GM21515 (cell line): Measurements from ENCODE around the gene DLG3.
"Not testable (repeated sequence)": the region's sequence is repeated elsewhere in the genome, so short reads cannot be mapped to it uniquely, and the experiment has no call there.

Source experiments
- ATAC-seq: cut with Tn5 transposase; IDR thresholded peaks from one replicate; pipeline ENCODE4 v1.9.1; 2021; ENCODE audit not compliant: unreplicated experiment

The DLG3 gene

GRCh38 chrX:70509078-70509477, 64.4 kb downstream of the DLG3 start:
- no peak for ATAC-seq

GRCh38 chrX:70515270-70515669, 70.6 kb downstream of the DLG3 start:
- ATAC-seq: not testable (repeated sequence)

- ATAC-seq: not testable (repeated sequence)
Observed at GRCh38 chrX:70515692-70516091, 71.1 kb downstream of the DLG3 start.

DNA sequence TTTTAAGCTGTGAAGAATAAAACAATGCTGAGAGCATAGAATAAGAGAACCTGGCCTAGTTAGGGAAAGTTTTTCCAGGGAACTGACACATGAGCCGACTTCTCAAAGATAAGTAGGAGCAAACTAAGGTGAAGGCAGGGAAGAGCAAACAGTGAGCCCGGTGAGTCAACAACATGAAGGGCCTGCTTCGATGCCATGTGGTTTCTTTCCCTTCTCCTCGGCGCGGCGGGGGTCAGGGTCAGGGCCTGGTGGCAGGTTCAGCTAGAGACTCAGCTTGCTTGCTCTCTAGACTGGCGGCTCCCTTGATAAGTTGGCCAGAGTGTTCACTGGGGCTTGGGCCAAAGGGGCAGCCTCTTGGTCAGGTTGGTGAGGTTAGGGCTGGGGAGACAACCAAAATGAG, 81.1 kb downstream of the DLG3 start:
- ATAC-seq: no peak

DNA sequence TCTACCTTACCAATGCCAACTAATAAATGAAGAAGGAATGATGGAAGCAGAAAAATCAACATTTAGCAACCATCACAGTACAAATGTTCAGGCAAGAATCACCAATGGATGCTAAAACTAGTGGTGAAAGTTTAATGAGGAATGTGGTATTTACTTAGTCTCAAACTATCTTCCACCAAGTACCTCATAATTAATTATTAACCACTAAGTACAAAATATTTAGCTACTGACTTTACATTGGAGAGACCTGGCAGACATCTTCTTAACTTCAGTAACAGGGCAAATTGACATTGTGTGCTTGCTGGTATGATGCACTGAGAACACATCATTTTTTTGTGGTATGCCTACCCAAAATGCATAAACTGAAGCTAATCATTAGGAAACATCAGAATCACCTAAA, 82.4 kb downstream of the DLG3 start:
- no peak for ATAC-seq

DNA sequence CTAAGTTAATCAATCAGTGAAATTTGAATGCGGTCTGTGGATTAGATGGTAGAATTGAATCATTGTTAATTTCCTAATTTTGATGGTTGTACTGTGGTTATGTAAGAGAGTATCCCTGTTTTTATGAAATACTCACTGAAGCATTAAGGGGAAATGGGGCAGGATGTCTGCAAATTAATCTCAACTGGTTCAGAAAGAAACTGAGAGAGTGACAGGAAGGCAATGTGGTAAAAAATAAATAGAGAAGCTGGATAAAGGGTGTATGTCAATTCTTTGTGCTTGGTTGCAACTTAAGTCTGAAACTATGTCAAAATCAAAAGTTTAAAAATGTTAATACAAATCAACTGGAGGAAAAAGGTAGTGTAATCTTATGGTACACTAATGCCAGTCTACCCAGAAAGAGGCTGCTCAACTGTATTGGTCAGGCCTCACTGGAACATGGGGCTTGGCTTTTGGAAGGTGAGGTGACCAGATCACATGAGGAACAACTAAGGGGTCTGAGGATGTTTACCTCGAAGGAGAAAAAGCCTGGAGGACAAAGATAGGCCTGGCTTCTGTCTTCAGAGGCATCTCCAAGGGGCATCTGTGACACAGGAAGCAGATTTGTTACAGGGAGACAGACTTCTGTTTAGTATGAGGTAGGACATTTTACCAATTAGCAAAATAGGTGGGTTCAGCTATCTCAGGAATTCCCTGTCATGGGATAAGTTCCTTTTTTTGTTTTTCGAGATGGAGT, 83.1 kb downstream of the DLG3 start:
- ATAC-seq: no peak

DNA sequence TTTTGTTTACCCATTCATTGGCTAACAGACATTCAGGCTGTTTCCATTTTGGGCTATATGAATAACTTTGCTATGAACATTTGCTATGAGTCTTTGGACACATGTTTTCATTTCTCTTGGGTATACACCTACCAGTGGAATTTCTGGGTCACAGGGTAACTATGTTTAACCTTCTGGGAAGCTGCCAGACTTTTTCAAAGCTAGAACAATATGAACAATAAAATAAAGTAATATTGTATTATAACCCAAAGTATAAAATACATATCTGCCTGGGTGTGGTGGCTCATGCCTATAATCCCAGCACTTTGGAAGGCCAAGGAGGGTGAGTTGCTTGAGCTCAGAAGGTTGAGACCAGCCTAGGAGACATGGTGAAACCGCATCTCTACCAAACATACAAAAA, 90.6 kb downstream of the DLG3 start:
- no peak for ATAC-seq

GRCh38 chrX:70549429-70549828, 104.8 kb downstream of the DLG3 start:
- ATAC-seq: no peak

DNA sequence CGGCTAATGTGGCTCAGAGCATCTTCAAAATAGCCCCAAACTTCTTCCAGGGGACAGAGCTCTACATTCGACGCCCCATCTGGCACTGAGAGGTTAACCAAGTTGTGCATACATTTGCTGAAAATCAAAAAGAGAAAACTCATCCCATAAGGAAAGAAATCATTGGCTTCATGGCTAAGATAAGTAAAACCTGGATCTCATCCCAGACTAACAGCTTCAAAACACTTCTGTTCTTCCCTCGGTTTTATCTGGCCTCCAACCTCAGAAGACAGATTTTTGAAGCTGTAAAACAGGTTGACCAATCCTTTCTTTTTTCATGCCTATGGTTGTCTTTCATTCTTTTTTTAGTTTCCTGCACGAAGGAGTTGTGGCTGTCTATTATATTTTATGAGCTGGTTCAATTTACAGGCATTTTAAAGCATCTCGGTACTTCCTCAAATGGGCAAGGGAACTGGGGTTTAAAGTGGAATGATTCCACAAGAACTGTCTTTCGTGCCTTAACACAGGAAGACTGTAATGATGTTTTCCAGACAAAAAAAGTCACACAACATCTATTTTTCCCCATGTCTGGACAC, 107.6 kb downstream of the DLG3 start:
- ATAC-seq: no peak

GRCh38 chrX:70553516-70553915, 108.9 kb downstream of the DLG3 start:
- ATAC-seq: no peak

DNA sequence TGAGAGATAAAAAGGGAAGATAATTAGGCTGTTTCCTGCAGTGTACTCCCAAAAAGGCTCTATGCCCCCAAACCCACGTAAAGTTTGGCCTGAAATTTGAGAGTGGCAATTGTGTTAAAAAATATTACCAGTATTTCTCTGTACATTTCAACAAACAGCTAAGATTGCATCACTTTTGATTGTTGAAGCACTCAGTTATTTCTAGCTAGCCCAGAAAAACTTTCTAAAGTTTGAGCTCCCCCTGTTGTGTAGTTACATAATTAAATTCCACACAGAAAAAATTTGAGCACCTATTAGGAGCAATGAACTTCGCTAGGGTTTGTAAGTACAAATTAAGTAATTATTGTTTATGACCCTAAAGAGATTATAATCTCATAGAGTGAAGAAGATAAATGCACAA, 109.4 kb downstream of the DLG3 start:
- ATAC-seq: no peak

GRCh38 chrX:70554523-70554922, 109.9 kb downstream of the DLG3 start:
- no peak for ATAC-seq

GRCh38 chrX:70554948-70555347, 110.3 kb downstream of the DLG3 start:
- ATAC-seq: no peak
